Neural cell (in vitro differentiated cells): ENCODE measurements around the gene OPRL1. TPM values are rescaled to one million over a fixed set of nuclear protein-coding genes. Genes with fewer than 3 reads are reported as not detected.

ENCODE experiments used
- H2AFZ ChIP-seq: fragments of 200-600, 300-800 bp; sonication (generic), shearing (Covaris generic); 2 replicates; pipeline ENCODE4 v1.6.0; 2014; ENCODE audit warnings: low read depth, mild to moderate bottlenecking, antibody characterized with exemption, low read length, moderate library complexity
- H3F3A ChIP-seq: fragments of 200-600 bp; shearing (Covaris generic); 2 replicates; pipeline ENCODE4 v1.6.1; 2016; ENCODE audit warnings: mild to moderate bottlenecking, moderate library complexity, mixed read lengths, antibody characterized with exemption, low read length; ENCODE audit not compliant: insufficient read depth, poor library complexity, severe bottlenecking
- H3K27ac ChIP-seq: fragments of 200-600, 300-800 bp; sonication (generic), shearing (Covaris generic); 2 replicates; pipeline ENCODE4 v1.5.1; 2014; ENCODE audit warnings: mild to moderate bottlenecking, low read length, moderate library complexity
- H3K27me3 ChIP-seq: fragments of 300-800, 200-600 bp; sonication (generic), shearing (Covaris generic); 2 replicates; pipeline ENCODE4 v1.6.0; 2014; ENCODE audit warnings: mild to moderate bottlenecking, low read depth, low read length, moderate library complexity; ENCODE audit not compliant: insufficient read depth
- H3K36me3 ChIP-seq: fragments of 300-800, 200-600 bp; sonication (generic), shearing (Covaris generic); 2 replicates; pipeline ENCODE4 v1.5.1; 2014; ENCODE audit warnings: mild to moderate bottlenecking, antibody characterized with exemption, low read length, moderate library complexity; ENCODE audit not compliant: insufficient read depth
- H3K4me2 ChIP-seq: fragments of 300-800, 200-600 bp; sonication (generic), shearing (Covaris generic); 2 replicates; pipeline ENCODE4 v1.6.0; 2014; ENCODE audit warnings: mild to moderate bottlenecking, low read length
- H3K4me3 ChIP-seq: fragments of 300-800, 200-600 bp; sonication (generic), shearing (Covaris generic); 2 replicates; pipeline ENCODE4 v1.5.1; 2014; ENCODE audit warnings: mild to moderate bottlenecking, low read length, moderate library complexity
- H3K79me2 ChIP-seq: fragments of 200-600 bp; shearing (Covaris generic); replicated peaks from 2 replicates; pipeline ENCODE4 v1.6.0; 2014; ENCODE audit warnings: mild to moderate bottlenecking, low read length, moderate library complexity; ENCODE audit not compliant: insufficient read depth
- H3K9ac ChIP-seq: fragments of 300-800, 200-600 bp; sonication (generic), shearing (Covaris generic); 2 replicates; pipeline ENCODE4 v1.6.1; 2016; ENCODE audit warnings: mild to moderate bottlenecking, low read length, mixed read lengths
- H3K9me2 ChIP-seq: fragments of 200-600 bp; shearing (Covaris generic); 2 replicates; pipeline ENCODE4 v1.6.1; 2016; ENCODE audit warnings: mild to moderate bottlenecking, low read length, mixed read lengths; ENCODE audit not compliant: insufficient read depth
- H3K9me3 ChIP-seq: fragments of 200-600, 300-800 bp; sonication (generic), shearing (Covaris generic); 2 replicates; pipeline ENCODE4 v1.6.1; 2016; ENCODE audit warnings: mild to moderate bottlenecking, mixed run types, low read length, moderate library complexity, mixed read lengths
- H4K20me1 ChIP-seq: fragments of 200-600 bp; shearing (Covaris generic); 2 replicates; pipeline ENCODE4 v1.6.1; 2016; ENCODE audit warnings: mild to moderate bottlenecking, mixed run types; ENCODE audit not compliant: insufficient read depth
- CTCF ChIP-seq: fragments of 450-650 bp; IDR thresholded peaks from 2 replicates; pipeline ENCODE4 v1.5.1; 2014; ENCODE audit warnings: antibody characterized with exemption, mild to moderate bottlenecking, moderate library complexity; ENCODE audit not compliant: poor library complexity, severe bottlenecking
- EP300 ChIP-seq: fragments of 450-650 bp; conservative IDR thresholded peaks from 2 replicates; pipeline ENCODE4 v1.6.1; 2014; ENCODE audit warnings: antibody characterized with exemption, mild to moderate bottlenecking, moderate library complexity; ENCODE audit not compliant: poor library complexity, severe bottlenecking
- EZH2 ChIP-seq: fragments of 200-600, 300-800 bp; shearing (Covaris generic), sonication (generic); IDR thresholded peaks from 2 replicates; pipeline ENCODE4 v1.6.1; 2014; ENCODE audit warnings: antibody characterized with exemption, low read length, borderline replicate concordance, mild to moderate bottlenecking; ENCODE audit not compliant: insufficient read depth, poor library complexity, severe bottlenecking
- MXI1 ChIP-seq: fragments of 450-650 bp; conservative IDR thresholded peaks from 2 replicates; pipeline ENCODE4 v1.6.1; 2014; ENCODE audit warnings: antibody characterized with exemption, mild to moderate bottlenecking; ENCODE audit not compliant: poor library complexity, severe bottlenecking
- POLR2AphosphoS5 ChIP-seq: IDR thresholded peaks from 2 replicates; pipeline ENCODE4 v1.6.1; 2012
- RAD21 ChIP-seq: fragments of 450-650 bp; conservative IDR thresholded peaks from 2 replicates; pipeline ENCODE4 v1.6.1; 2014; ENCODE audit warnings: antibody characterized with exemption, mild to moderate bottlenecking, moderate library complexity
- REST ChIP-seq: IDR thresholded peaks from 2 replicates; pipeline ENCODE4 v1.6.1; 2012; ENCODE audit warnings: borderline replicate concordance
- SMC3 ChIP-seq: fragments of 450-650 bp; conservative IDR thresholded peaks from 2 replicates; pipeline ENCODE4 v1.6.1; 2014; ENCODE audit warnings: antibody characterized with exemption, mild to moderate bottlenecking, moderate library complexity; ENCODE audit not compliant: poor library complexity
- TAF1 ChIP-seq: IDR thresholded peaks from 2 replicates; pipeline ENCODE4 v1.6.1; 2012; ENCODE audit warnings: low read depth
- polyA plus RNA-seq: library from polyadenylated mRNA; depleted of rRNA; stranded (reverse); fragments of >200 nt; gene quantifications from 2 replicates; pipeline ENCODE4 v1.2.3, GENCODE V29; 2014

The OPRL1 gene
- polyA plus RNA-seq, 1 donor from 2014 or later = 18.3 TPM

GRCh38 chr20:64149141-64149540, 69.3 kb downstream of the OPRL1 start:
- H3K27ac ChIP-seq = no peak overlapping the region
- H3K36me3 ChIP-seq = no peaks in the 10 kb centered on the region
- H2AFZ ChIP-seq = no peak overlapping the region
- H3K4me3 ChIP-seq = no peak overlapping the region
- no peak overlapping the region for H3K9ac ChIP-seq
- no peaks in the 10 kb centered on the region for H3K9me2 ChIP-seq
- H3F3A ChIP-seq = no peaks in the 10 kb centered on the region
- H3K9me3 ChIP-seq = no peaks in the 10 kb centered on the region
- H3K4me2 ChIP-seq = no peak overlapping the region
- TF ChIP-seq SMC3 (no peak), REST (no peak), EP300 (no peak), EZH2 (no peak), CTCF (no peak), MXI1 (no peak), RAD21 (no peak), TAF1 (no peak), POLR2AphosphoS5 (no peak)
- no peaks in the 10 kb centered on the region for H4K20me1 ChIP-seq
- no peaks in the 10 kb centered on the region for H3K79me2 ChIP-seq
- H3K27me3 ChIP-seq = no peaks in the 10 kb centered on the region

DNA sequence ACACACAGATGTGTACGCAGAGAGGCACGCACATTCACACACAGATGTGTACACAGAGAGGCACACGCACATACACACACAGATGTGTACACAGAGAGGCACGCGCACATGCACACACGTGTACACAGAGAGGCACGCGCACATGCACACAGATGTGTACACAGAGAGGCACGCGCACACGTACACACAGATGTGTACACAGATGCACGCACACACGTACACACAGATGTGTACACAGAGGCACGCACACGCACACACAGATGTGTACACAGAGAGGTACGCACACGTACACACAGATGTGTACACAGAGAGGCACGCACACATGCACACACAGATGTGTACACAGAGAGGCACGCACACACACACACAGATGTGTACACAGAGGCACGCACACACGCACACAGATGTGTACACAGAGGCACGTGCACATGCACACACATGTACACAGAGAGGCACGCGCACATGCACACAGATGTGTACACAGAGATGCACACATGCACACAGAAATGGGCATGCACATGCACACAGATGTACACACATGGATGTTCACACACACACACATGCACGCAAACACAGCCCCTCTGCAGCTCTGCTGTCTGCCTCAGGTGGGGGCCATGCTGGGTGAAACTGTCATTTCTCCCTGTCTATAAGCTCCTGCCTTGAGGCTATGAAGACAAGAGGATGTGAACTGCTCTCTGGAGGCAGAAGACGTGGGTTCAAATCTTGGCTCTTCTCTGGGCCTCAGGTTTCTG, 70.1 kb downstream of the OPRL1 start:
- no peak overlapping the region for H3K9ac ChIP-seq
- H3K36me3 ChIP-seq = no peaks in the 10 kb centered on the region
- TF ChIP-seq TAF1 (no peak), REST (no peak), CTCF (no peak), MXI1 (no peak), EZH2 (no peak)
- H3F3A ChIP-seq = no peaks in the 10 kb centered on the region
- H3K79me2 ChIP-seq = no peaks in the 10 kb centered on the region
- no peak overlapping the region for H3K4me3 ChIP-seq
- no peak overlapping the region for H3K27ac ChIP-seq
- no peak overlapping the region for H3K4me2 ChIP-seq
- H4K20me1 ChIP-seq = no peaks in the 10 kb centered on the region
- H2AFZ ChIP-seq = no peak overlapping the region
- H3K27me3 ChIP-seq = no peaks in the 10 kb centered on the region
- no peaks in the 10 kb centered on the region for H3K9me2 ChIP-seq
- H3K9me3 ChIP-seq = no peaks in the 10 kb centered on the region
